K562 (cell line): ENCODE results near the gene STON1. TPM values are rescaled to one million over a fixed set of nuclear protein-coding genes. Genes with fewer than 3 reads are reported as not detected.
A peak's percentile ranks its signal among the peaks of the same experiment; 100 is the strongest.

Experiments
- ATAC-seq: fragments of 200-7000 bp; cut with Tn5 transposase; 3 replicates; pipeline ENCODE4 v1.9.1; 2020; ENCODE audit warnings: moderate library complexity
- BruUV-seq: library from RNA; stranded (reverse); fragments of 400-500 nt; replicated peaks from 2 replicates; lab custom pipeline; 2021; lab: Mats Ljungman, UMichigan
- CTCF ChIA-PET: fragments of 300-600 bp; formaldehyde crosslinking; extraction: SDS; loops from one replicate; lab custom pipeline; 2021; ENCODE audit warnings: low intra/inter-chr PET ratio; lab: Yijun Ruan, JAX
- POLR2A ChIA-PET: fragments of 300-600, 350-650 bp; sonication (Branson Sonifier 250); formaldehyde crosslinking; extraction: SDS; loops from one replicate; lab custom pipeline; 2021; ENCODE audit warnings: antibody characterized with exemption, inconsistent platforms; lab: Yijun Ruan, JAX
- DNase-seq, 4 experiments: peaks; one replicate each; pipeline versions ENCODE4 v3.0.0 to v3.0.0-alpha.2; 2011 to 2018; ENCODE audit warnings: low spot score in 3 of 4, mixed read lengths in 3 of 4; ENCODE audit errors: extremely low read depth in 1 of 4
- FAIRE-seq: peaks from 2 replicates; lab custom pipeline; 2011; peaks lifted over from hg19 to GRCh38; lab: Jason Lieb, UNC
- H2AFZ ChIP-seq: 2 replicates; pipeline ENCODE4 v1.6.0; 2011; ENCODE audit warnings: low read depth, low read length, control low read depth, inconsistent platforms
- H3K27ac ChIP-seq: fragments of 200-600 bp; 3 replicates; pipeline ENCODE4 v1.8.0; 2011; ENCODE audit warnings: low read depth, mild to moderate bottlenecking, control low read depth, inconsistent platforms, low read length, moderate library complexity, mixed read lengths; ENCODE audit errors: extremely low read depth
- H3K27me3 ChIP-seq, 2 experiments: fragments of 300-600 bp in 1 of 2; 2 replicates in 1 of 2; 3 replicates in 1 of 2; pipeline versions ENCODE4 v1.6.0 to v1.8.0; 2011; ENCODE audit warnings: inconsistent platforms in 2 of 2, low read length in 2 of 2, mild to moderate bottlenecking in 1 of 2, mixed read lengths in 1 of 2, moderate library complexity in 1 of 2; ENCODE audit not compliant: control insufficient read depth in 2 of 2, insufficient read depth in 2 of 2
- H3K36me3 ChIP-seq: fragments of 300-600 bp; 3 replicates; pipeline ENCODE4 v1.8.0; 2011; ENCODE audit warnings: mild to moderate bottlenecking, low read length, inconsistent platforms; ENCODE audit not compliant: control insufficient read depth, insufficient read depth
- H3K4me1 ChIP-seq, 2 experiments: fragments of 200-600 bp in 1 of 2; replicated peaks in 1 of 2; 2 replicates in 1 of 2; 3 replicates in 1 of 2; pipeline versions ENCODE4 v1.5.1 to v1.8.0; 2011; ENCODE audit warnings: inconsistent platforms in 2 of 2, low read length in 2 of 2, mild to moderate bottlenecking in 1 of 2, mixed read lengths in 1 of 2, moderate library complexity in 1 of 2; ENCODE audit not compliant: control insufficient read depth in 2 of 2, insufficient read depth in 2 of 2
- H3K4me2 ChIP-seq: 2 replicates; pipeline ENCODE4 v1.6.1; 2011; ENCODE audit warnings: low read length, control low read depth, inconsistent platforms, mixed read lengths; ENCODE audit not compliant: insufficient read depth
- H3K4me3 ChIP-seq: fragments of 200-600 bp; sonication (generic), shearing (Covaris generic); 2 replicates; pipeline ENCODE4 v1.5.1; 2016; ENCODE audit warnings: control low read depth, inconsistent platforms
- H3K79me2 ChIP-seq: fragments of 200-600 bp; 3 replicates; pipeline ENCODE4 v1.8.0; 2011; ENCODE audit warnings: low read length, inconsistent platforms; ENCODE audit not compliant: control insufficient read depth, insufficient read depth
- H3K9ac ChIP-seq, 2 experiments: 2 replicates each; pipeline versions ENCODE4 v1.6.0 to v1.6.1; 2011; ENCODE audit warnings: low read depth in 2 of 2, low read length in 2 of 2, control low read depth in 1 of 2, inconsistent platforms in 1 of 2, mild to moderate bottlenecking in 1 of 2, mixed read lengths in 1 of 2; ENCODE audit not compliant: insufficient read depth in 1 of 2
- H3K9me1 ChIP-seq: one replicate; pipeline ENCODE4 v1.6.0; 2011; ENCODE audit warnings: inconsistent platforms, mild to moderate bottlenecking, low read length, moderate library complexity; ENCODE audit not compliant: control insufficient read depth, insufficient read depth
- H3K9me3 ChIP-seq: replicated peaks from 2 replicates; pipeline ENCODE4 v1.5.1; 2011; ENCODE audit warnings: low read depth, low read length, inconsistent platforms; ENCODE audit not compliant: control insufficient read depth, insufficient read depth
- H4K20me1 ChIP-seq: replicated peaks from 2 replicates; pipeline ENCODE4 v1.6.1; 2011; ENCODE audit warnings: low read length, inconsistent platforms, mixed read lengths; ENCODE audit not compliant: control insufficient read depth, insufficient read depth
- BHLHE40 ChIP-seq: IDR thresholded peaks from 2 replicates; pipeline ENCODE4 v1.6.1; 2011; ENCODE audit warnings: low read length, improper control_type of control experiment
- FOXP1 ChIP-seq: sonication (generic); formaldehyde crosslinking; IDR thresholded peaks from 2 replicates; pipeline ENCODE4 v1.8.0; 2022; ENCODE audit warnings: mild to moderate bottlenecking, missing genetic modification reagents
- HMGN3 ChIP-seq: IDR thresholded peaks from 2 replicates; pipeline ENCODE4 v1.6.1; 2011; ENCODE audit warnings: borderline replicate concordance, low read depth, mild to moderate bottlenecking, mixed read lengths, low read length; ENCODE audit not compliant: insufficient read length; ENCODE audit errors: extremely low read depth
- LEF1 ChIP-seq: fragments of 450-650 bp; IDR thresholded peaks from 2 replicates; pipeline ENCODE4 v1.6.1; 2016; ENCODE audit warnings: mild to moderate bottlenecking
- POU5F1 ChIP-seq: fragments of 150-350 bp; IDR thresholded peaks from 2 replicates; pipeline ENCODE4 v1.6.1; 2014; ENCODE audit warnings: borderline replicate concordance, low read length, low read depth, mild to moderate bottlenecking; ENCODE audit not compliant: partially characterized antibody
- RBBP5 ChIP-seq: fragments of 200-600 bp; sonication (generic); IDR thresholded peaks from 2 replicates; pipeline ENCODE4 v1.6.1; 2012; ENCODE audit warnings: borderline replicate concordance, mild to moderate bottlenecking, low read length, control low read depth, inconsistent platforms; ENCODE audit not compliant: insufficient read depth, poor library complexity, severe bottlenecking
- RCOR1 ChIP-seq, 2 experiments: IDR thresholded peaks; 2 replicates each; pipeline ENCODE4 v1.6.1; 2012; ENCODE audit warnings: low read depth in 2 of 2, low read length in 2 of 2, borderline replicate concordance in 1 of 2, improper control_type of control experiment in 1 of 2
- THAP7 ChIP-seq: fragments of 250-450 bp; sonication (Bioruptor Pico); IDR thresholded peaks from 2 replicates; pipeline ENCODE4 v1.5.0; 2021
- ZBTB2 ChIP-seq: fragments of 450-650 bp; IDR thresholded peaks from 2 replicates; pipeline ENCODE4 v1.6.1; 2016; ENCODE audit warnings: antibody characterized with exemption
- ZNF24 ChIP-seq: fragments of 450-650 bp; IDR thresholded peaks from 2 replicates; pipeline ENCODE4 v1.6.1; 2016
- ZNF407 ChIP-seq: fragments of 450-650 bp; IDR thresholded peaks from 2 replicates; pipeline ENCODE4 v1.6.1; 2016; ENCODE audit warnings: low read depth
- WGBS: fragments of 100-300 bp; shearing (Covaris generic); methylation state at CpG from one replicate; pipeline ENCODE4 v1.1.6; 2016; ENCODE audit warnings: low coverage, mixed read lengths; ENCODE audit not compliant: insufficient coverage; ENCODE audit errors: missing lambda C conversion rate; 5-methylcytosine and 5-hydroxymethylcytosine counted together
- in situ Hi-C: fragments of 300-500 bp; cut with MboI; formaldehyde crosslinking; loops from 4 replicates; pipeline ENCODE4 v1.15.0; 2018; ENCODE audit warnings: inconsistent platforms, mixed read lengths
- intact Hi-C: fragments of 100-400 bp; cut with micrococcal nuclease; formaldehyde crosslinking; loops from 2 replicates; pipeline ENCODE4 v1.14.2; 2022
- polyA plus RNA-seq, 8 experiments: library from polyadenylated mRNA; depleted of rRNA in 4 of 8; stranded (reverse) in 5 of 8; unstranded in 3 of 8; fragments of >200 nt; fragmentation: Nextera tagmentation in 2 of 8; fragmentation: Illumina TruSeq in 1 of 8; extraction: Ambion mirVana in 2 of 8; extraction: Trizol in 1 of 8; gene quantifications; 2 replicates each; pipeline versions ENCODE4 v1.2.1 to v1.2.3, GENCODE V29; 2011 to 2014; ENCODE audit warnings: inconsistent platforms in 1 of 8, missing spikeins in 1 of 8
- total RNA-seq, 7 experiments: library from RNA; depleted of rRNA in 6 of 7; stranded (reverse); fragments of >200 nt in 6 of 7; fragmentation: Illumina TruSeq in 2 of 7; extraction: Trizol in 2 of 7; gene quantifications; 2 replicates each; pipeline versions ENCODE4 v1.2.1 to v1.2.3, GENCODE V29; 2011 to 2021; ENCODE audit warnings: low replicate concordance in 1 of 7

STON1 gene
- total and polyA plus RNA-seq, 9 of the 15 experiments (the other 6 are each of a cell fraction or from before 2014, with no cell fraction given): 0.07 to 1.2 (median 0.55) TPM

- ATAC-seq: no peak
- Histone ChIP-seq H3K9ac (no peak overlapping the region), H3K4me1 (peaks cover 0 to 19% of the 10 kb centered on the region in 2 experiments; a peak in 4 of 5 replicates), H4K20me1 (no peaks in the 10 kb centered on the region), H3K27ac (no peak overlapping the region), H3K4me2 (no peak overlapping the region), H3K9me3 (no peaks in the 10 kb centered on the region), H3K9me1 (no peaks in the 10 kb centered on the region)
- no TSS peak for BruUV-seq
- in situ Hi-C loops: no loop called here
- TF ChIP-seq THAP7 (CRISPR knock-in tag) (no peak), LEF1 (no peak), RCOR1 (IDR thresholded peaks at IDR 0.05; ENCODE audit: borderline replicate concordance in 1 of 2, low read depth in 2 of 2, low read length in 2 of 2) (no peak), RBBP5 (no peak), ZBTB2 (no peak), ZNF407 (no peak), ZNF24 (no peak), FOXP1 (no peak), BHLHE40 (no peak), HMGN3 (no peak), POU5F1 (no peak)
- TF ChIP-seq, all 486 proteins: peak for 0
- FAIRE-seq: peak; percentile 57
- no peak overlapping the region for H3K4me3 ChIP-seq
- no peaks in the 10 kb centered on the region for H3K79me2 ChIP-seq
- no peak overlapping the region for H2AFZ ChIP-seq
- DNase-seq: no peak
- intact Hi-C loops: no loop called here
- POLR2A ChIA-PET: interaction anchor here (0.6 kb wide), 2 partner anchors 11 to 683 kb away, joined by 3 read pairs; no protein-coding TSS in a partner anchor
- no peaks in the 10 kb centered on the region for H3K27me3 ChIP-seq
- peaks cover 41% of the 10 kb centered on the region; the same call in 2 of the 3 replicates for H3K36me3 ChIP-seq
- WGBS: 76% methylated on average over 3 of the region's 3 CpGs
- CTCF ChIA-PET: no interaction called here
Measured at GRCh38 chr2:48511849-48512470, 18.0 kb upstream of the STON1 start.
